IMR-90 (cell line): ENCODE measurements around the gene APEX1.

ENCODE experiments used
- CEBPB ChIP-seq: IDR thresholded peaks from 2 replicates; pipeline ENCODE4 v1.6.1; 2012; ENCODE audit warnings: low read depth, low read length, improper control_type of control experiment
- CHD1 ChIP-seq: IDR thresholded peaks from 2 replicates; pipeline ENCODE4 v1.6.1; 2012; ENCODE audit warnings: low read depth, low read length, improper control_type of control experiment
- MAFK ChIP-seq: IDR thresholded peaks from 2 replicates; pipeline ENCODE4 v1.6.1; 2012; ENCODE audit warnings: low read depth, low read length, improper control_type of control experiment
- POLR2A ChIP-seq: IDR thresholded peaks from 2 replicates; pipeline ENCODE4 v1.6.1; 2012; ENCODE audit warnings: mild to moderate bottlenecking, low read depth, low read length
- RAD21 ChIP-seq: IDR thresholded peaks from 2 replicates; pipeline ENCODE4 v1.6.1; 2012; ENCODE audit warnings: low read length, improper control_type of control experiment
- RFX5 ChIP-seq: IDR thresholded peaks from 2 replicates; pipeline ENCODE4 v1.8.0; 2012; ENCODE audit warnings: low read depth, mild to moderate bottlenecking, low read length, moderate library complexity
- TF ChIP-seq, protein P1 (sequence below): conservative IDR thresholded peaks from 2 replicates; pipeline ENCODE4 v1.5.1; 2012; ENCODE audit warnings: mild to moderate bottlenecking, low read depth, low read length, improper control_type of control experiment
- TF ChIP-seq, protein P2 (sequence below): fragments of 150-350 bp; IDR thresholded peaks from 2 replicates; pipeline ENCODE4 v1.6.1; 2016; ENCODE audit warnings: low read depth, mild to moderate bottlenecking, low read length, moderate library complexity, borderline replicate concordance

DNA sequence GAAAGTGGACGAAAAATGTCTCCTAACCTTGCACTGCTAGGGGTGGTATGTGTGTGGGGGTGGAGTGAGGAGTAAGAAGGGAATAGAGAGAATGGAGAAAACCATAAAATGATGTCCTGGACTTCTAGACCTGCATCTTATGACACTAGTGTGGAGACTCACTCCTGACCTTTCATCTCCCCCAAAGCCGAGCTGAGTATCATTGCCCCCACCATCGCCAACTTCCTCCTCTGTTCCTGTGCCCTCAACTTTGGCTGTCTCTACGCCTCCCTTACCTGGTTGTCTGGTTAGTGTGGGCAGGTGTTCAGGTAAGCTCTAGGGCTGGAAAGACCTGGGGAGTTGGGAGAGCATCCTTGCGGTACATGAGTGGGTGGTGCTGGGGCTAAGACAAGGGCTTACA is 14.6 kb upstream of the APEX1 start:
- TF ChIP-seq, protein P1, sequence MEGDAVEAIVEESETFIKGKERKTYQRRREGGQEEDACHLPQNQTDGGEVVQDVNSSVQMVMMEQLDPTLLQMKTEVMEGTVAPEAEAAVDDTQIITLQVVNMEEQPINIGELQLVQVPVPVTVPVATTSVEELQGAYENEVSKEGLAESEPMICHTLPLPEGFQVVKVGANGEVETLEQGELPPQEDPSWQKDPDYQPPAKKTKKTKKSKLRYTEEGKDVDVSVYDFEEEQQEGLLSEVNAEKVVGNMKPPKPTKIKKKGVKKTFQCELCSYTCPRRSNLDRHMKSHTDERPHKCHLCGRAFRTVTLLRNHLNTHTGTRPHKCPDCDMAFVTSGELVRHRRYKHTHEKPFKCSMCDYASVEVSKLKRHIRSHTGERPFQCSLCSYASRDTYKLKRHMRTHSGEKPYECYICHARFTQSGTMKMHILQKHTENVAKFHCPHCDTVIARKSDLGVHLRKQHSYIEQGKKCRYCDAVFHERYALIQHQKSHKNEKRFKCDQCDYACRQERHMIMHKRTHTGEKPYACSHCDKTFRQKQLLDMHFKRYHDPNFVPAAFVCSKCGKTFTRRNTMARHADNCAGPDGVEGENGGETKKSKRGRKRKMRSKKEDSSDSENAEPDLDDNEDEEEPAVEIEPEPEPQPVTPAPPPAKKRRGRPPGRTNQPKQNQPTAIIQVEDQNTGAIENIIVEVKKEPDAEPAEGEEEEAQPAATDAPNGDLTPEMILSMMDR: no peak
- no peak for TF ChIP-seq MAFK
- TF ChIP-seq CHD1: no peak
- no peak for TF ChIP-seq CEBPB
- TF ChIP-seq POLR2A: no peak
- no peak for TF ChIP-seq RAD21
- no peak for TF ChIP-seq RFX5
- TF ChIP-seq, protein P2, sequence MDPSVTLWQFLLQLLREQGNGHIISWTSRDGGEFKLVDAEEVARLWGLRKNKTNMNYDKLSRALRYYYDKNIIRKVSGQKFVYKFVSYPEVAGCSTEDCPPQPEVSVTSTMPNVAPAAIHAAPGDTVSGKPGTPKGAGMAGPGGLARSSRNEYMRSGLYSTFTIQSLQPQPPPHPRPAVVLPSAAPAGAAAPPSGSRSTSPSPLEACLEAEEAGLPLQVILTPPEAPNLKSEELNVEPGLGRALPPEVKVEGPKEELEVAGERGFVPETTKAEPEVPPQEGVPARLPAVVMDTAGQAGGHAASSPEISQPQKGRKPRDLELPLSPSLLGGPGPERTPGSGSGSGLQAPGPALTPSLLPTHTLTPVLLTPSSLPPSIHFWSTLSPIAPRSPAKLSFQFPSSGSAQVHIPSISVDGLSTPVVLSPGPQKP: no peak
